ENCODE measurements around the gene CHCHD3. TPM values are rescaled to one million over a fixed set of nuclear protein-coding genes. Genes with fewer than 3 reads are reported as not detected.

The CHCHD3 gene
- total and polyA plus RNA-seq, 9 of the 15 experiments (the other 6 are each of a cell fraction or from before 2014, with no cell fraction given), result 66.2 to 279 (median 204) TPM

DNA sequence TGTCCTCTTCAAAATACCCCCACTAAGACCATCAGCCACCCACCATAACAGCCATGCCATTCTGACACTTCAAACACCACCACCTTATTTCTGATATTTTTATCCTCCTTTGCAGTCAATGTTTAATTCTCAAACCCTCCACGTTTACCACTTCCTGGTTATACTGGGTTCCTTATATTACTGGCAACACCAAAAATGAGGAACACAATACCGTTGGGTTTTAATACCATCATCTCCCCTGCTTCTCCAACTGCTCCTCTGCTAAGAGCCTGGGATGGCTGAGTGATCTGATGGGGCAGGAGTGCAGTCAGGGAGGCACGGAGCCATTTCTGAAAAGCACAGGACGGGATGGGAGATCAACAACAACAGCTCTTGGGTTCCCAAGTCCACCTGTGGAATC, 140.5 kb downstream of the CHCHD3 start:
- in situ Hi-C loops (cut with MboI) (no loop called here), intact Hi-C loops (cut with micrococcal nuclease) (no loop called here)
- no peaks in the 10 kb centered on the region for H3K9me3 ChIP-seq (replicated peaks; ENCODE audit: control insufficient read depth, insufficient read depth, low read depth, low read length)
- TF ChIP-seq HMG20A (CRISPR knock-in tag; conservative IDR thresholded peaks at IDR 0.05), result no peak
- no peak for TF ChIP-seq GABPB1 (CRISPR knock-in tag; IDR thresholded peaks at IDR 0.05)
- no peaks in the 10 kb centered on the region for H3K4me1 ChIP-seq (replicated peaks in 1 of 2; ENCODE audit: control insufficient read depth in 2 of 2, insufficient read depth in 2 of 2, low read length in 2 of 2)
- H2AFZ ChIP-seq (ENCODE audit: low read depth, low read length), result no peak overlapping the region
- ChIA-PET CTCF (ENCODE audit: low intra/inter-chr PET ratio) (no interaction called here), POLR2A (no interaction called here)
- no peak for FAIRE-seq
- peaks cover 7% of the 10 kb centered on the region; the same call in 2 of the 3 replicates for H3K36me3 ChIP-seq (ENCODE audit: control insufficient read depth, insufficient read depth, low read length)
- peaks cover 4% of the 10 kb centered on the region for H3K9me1 ChIP-seq (ENCODE audit: control insufficient read depth, insufficient read depth, low read length)
- no peak overlapping the region for H3K27ac ChIP-seq (ENCODE audit: extremely low read depth, low read depth, low read length)
- 70% methylated on average over 4 of the region's 4 CpGs for WGBS (ENCODE audit: insufficient coverage, low coverage, missing lambda C conversion rate)
- no peaks in the 10 kb centered on the region for H3K27me3 ChIP-seq (ENCODE audit: control insufficient read depth in 2 of 2, insufficient read depth in 2 of 2, low read length in 2 of 2)
- H3K4me2 ChIP-seq (ENCODE audit: insufficient read depth, low read length), result no peak overlapping the region
- H4K20me1 ChIP-seq (replicated peaks; ENCODE audit: control insufficient read depth, insufficient read depth, low read length), result no peaks in the 10 kb centered on the region
- no peak overlapping the region for H3K4me3 ChIP-seq
- BruUV-seq (replicated peaks), result no TSS peak
- no peak for DNase-seq (ENCODE audit: extremely low read depth in 1 of 4, low spot score in 3 of 4)
- H3K79me2 ChIP-seq (ENCODE audit: control insufficient read depth, insufficient read depth, low read length), result peaks cover 4% of the 10 kb centered on the region; the same call in 1 of the 3 replicates
- no peak overlapping the region for H3K9ac ChIP-seq (ENCODE audit: insufficient read depth in 1 of 2, low read depth in 2 of 2, low read length in 2 of 2)
- ATAC-seq, result no peak

DNA sequence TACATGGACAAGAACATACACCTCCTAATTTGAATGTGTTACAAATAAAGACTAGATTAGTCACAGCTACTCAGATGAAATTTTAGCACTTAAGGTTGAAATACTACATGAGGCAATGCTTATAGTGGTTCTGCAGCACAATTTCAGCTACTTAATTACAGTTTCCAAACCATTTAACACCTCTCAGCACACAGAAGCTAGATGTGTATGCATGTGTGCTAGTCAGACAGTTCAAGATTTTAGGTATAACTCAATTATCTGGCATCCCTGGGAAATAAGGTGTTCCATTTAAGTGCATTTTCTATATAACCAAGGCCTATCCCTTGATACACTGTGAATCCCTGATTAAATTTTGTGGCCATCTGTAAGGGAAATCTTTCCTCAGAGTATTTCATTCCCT, 141.8 kb downstream of the CHCHD3 start:
- Histone ChIP-seq H3K4me3 (no peak overlapping the region), H3K9ac (ENCODE audit: insufficient read depth in 1 of 2, low read depth in 2 of 2, low read length in 2 of 2) (no peak overlapping the region), H4K20me1 (replicated peaks; ENCODE audit: control insufficient read depth, insufficient read depth, low read length) (no peaks in the 10 kb centered on the region), H2AFZ (ENCODE audit: low read depth, low read length) (no peak overlapping the region), H3K4me1 (replicated peaks in 1 of 2; ENCODE audit: control insufficient read depth in 2 of 2, insufficient read depth in 2 of 2, low read length in 2 of 2) (no peaks in the 10 kb centered on the region), H3K79me2 (ENCODE audit: control insufficient read depth, insufficient read depth, low read length) (peaks cover 4% of the 10 kb centered on the region; the same call in 1 of the 3 replicates), H3K27ac (ENCODE audit: extremely low read depth, low read depth, low read length) (no peak overlapping the region), H3K27me3 (ENCODE audit: control insufficient read depth in 2 of 2, insufficient read depth in 2 of 2, low read length in 2 of 2) (no peaks in the 10 kb centered on the region), H3K4me2 (ENCODE audit: insufficient read depth, low read length) (no peak overlapping the region), H3K9me1 (ENCODE audit: control insufficient read depth, insufficient read depth, low read length) (peaks cover 4% of the 10 kb centered on the region), H3K36me3 (ENCODE audit: control insufficient read depth, insufficient read depth, low read length) (peaks cover 7% of the 10 kb centered on the region; the same call in 2 of the 3 replicates), H3K9me3 (replicated peaks; ENCODE audit: control insufficient read depth, insufficient read depth, low read depth, low read length) (no peaks in the 10 kb centered on the region)
- intact Hi-C loops (cut with micrococcal nuclease), result no loop called here
- FAIRE-seq (no peak), DNase-seq (ENCODE audit: extremely low read depth in 1 of 4, low spot score in 3 of 4) (no peak), ATAC-seq (no peak)
- no TSS peak for BruUV-seq (replicated peaks)
- POLR2A ChIA-PET, result interaction anchor here (0.9 to 1.2 kb wide), 2 partner anchors 10 to 15 kb away, joined by 4 to 5 read pairs; no protein-coding TSS in a partner anchor
- CTCF ChIA-PET (ENCODE audit: low intra/inter-chr PET ratio), result no interaction called here
- in situ Hi-C loops (cut with MboI), result no loop called here
- TF ChIP-seq CLOCK (CRISPR knock-in tag; IDR thresholded peaks at IDR 0.05; ENCODE audit: borderline replicate concordance), result no peak
- TF ChIP-seq ZNF347 (CRISPR knock-in tag; IDR thresholded peaks at IDR 0.05; ENCODE audit: low read depth), result no peak
- TF ChIP-seq CHCHD3 (CRISPR knock-in tag; IDR thresholded peaks at IDR 0.05), result no peak
- TF ChIP-seq ZBTB17 (CRISPR knock-in tag; IDR thresholded peaks at IDR 0.05), result no peak
- no peak for TF ChIP-seq MCM5 (IDR thresholded peaks at IDR 0.05; ENCODE audit: low read depth)
- TF ChIP-seq GTF2F1 (IDR thresholded peaks at IDR 0.05; ENCODE audit: low read depth, low read length), result no peak
- no peak for TF ChIP-seq U2AF1 (optimal IDR thresholded peaks at IDR 0.05; ENCODE audit: low read depth, low read length)
- TF ChIP-seq NELFE (IDR thresholded peaks at IDR 0.05; ENCODE audit: insufficient read depth, insufficient read length), result no peak
- no peak for TF ChIP-seq DACH1 (IDR thresholded peaks at IDR 0.05; ENCODE audit: partially characterized antibody)
- TF ChIP-seq ZHX1 (conservative IDR thresholded peaks at IDR 0.05; ENCODE audit: low read length), result no peak
- TF ChIP-seq KHSRP (IDR thresholded peaks at IDR 0.05), result no peak
- no peak for TF ChIP-seq LARP7 (IDR thresholded peaks at IDR 0.05)

All from K562 (cell line).